DND-41 (cell line): ENCODE results near the gene RANBP9.

Experiments
- EZH2 ChIP-seq: IDR thresholded peaks from 3 replicates; pipeline ENCODE4 v1.6.1; 2012; ENCODE audit warnings: borderline replicate concordance, low read depth, mild to moderate bottlenecking, moderate library complexity, low read length, inconsistent platforms; ENCODE audit not compliant: severe bottlenecking
- TF ChIP-seq, protein P1 (sequence below): IDR thresholded peaks from 2 replicates; pipeline ENCODE4 v1.5.1; 2012; ENCODE audit warnings: borderline replicate concordance, low read length, moderate library complexity, mild to moderate bottlenecking; ENCODE audit not compliant: poor library complexity, severe bottlenecking; ENCODE audit errors: extremely low read depth

- TF ChIP-seq, protein P1, sequence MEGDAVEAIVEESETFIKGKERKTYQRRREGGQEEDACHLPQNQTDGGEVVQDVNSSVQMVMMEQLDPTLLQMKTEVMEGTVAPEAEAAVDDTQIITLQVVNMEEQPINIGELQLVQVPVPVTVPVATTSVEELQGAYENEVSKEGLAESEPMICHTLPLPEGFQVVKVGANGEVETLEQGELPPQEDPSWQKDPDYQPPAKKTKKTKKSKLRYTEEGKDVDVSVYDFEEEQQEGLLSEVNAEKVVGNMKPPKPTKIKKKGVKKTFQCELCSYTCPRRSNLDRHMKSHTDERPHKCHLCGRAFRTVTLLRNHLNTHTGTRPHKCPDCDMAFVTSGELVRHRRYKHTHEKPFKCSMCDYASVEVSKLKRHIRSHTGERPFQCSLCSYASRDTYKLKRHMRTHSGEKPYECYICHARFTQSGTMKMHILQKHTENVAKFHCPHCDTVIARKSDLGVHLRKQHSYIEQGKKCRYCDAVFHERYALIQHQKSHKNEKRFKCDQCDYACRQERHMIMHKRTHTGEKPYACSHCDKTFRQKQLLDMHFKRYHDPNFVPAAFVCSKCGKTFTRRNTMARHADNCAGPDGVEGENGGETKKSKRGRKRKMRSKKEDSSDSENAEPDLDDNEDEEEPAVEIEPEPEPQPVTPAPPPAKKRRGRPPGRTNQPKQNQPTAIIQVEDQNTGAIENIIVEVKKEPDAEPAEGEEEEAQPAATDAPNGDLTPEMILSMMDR: no peak
- no peak for TF ChIP-seq EZH2
These were observed 43.0 kb upstream of the RANBP9 start for GRCh38 chr6:13754644-13755043.
